Measurements from ENCODE around the gene ANTKMT. TPM values are rescaled to one million over a fixed set of nuclear protein-coding genes. Genes with fewer than 3 reads are reported as not detected.

The ANTKMT gene
- total RNA-seq, 1 donor from 2014 or later = 58.0 TPM

DNA sequence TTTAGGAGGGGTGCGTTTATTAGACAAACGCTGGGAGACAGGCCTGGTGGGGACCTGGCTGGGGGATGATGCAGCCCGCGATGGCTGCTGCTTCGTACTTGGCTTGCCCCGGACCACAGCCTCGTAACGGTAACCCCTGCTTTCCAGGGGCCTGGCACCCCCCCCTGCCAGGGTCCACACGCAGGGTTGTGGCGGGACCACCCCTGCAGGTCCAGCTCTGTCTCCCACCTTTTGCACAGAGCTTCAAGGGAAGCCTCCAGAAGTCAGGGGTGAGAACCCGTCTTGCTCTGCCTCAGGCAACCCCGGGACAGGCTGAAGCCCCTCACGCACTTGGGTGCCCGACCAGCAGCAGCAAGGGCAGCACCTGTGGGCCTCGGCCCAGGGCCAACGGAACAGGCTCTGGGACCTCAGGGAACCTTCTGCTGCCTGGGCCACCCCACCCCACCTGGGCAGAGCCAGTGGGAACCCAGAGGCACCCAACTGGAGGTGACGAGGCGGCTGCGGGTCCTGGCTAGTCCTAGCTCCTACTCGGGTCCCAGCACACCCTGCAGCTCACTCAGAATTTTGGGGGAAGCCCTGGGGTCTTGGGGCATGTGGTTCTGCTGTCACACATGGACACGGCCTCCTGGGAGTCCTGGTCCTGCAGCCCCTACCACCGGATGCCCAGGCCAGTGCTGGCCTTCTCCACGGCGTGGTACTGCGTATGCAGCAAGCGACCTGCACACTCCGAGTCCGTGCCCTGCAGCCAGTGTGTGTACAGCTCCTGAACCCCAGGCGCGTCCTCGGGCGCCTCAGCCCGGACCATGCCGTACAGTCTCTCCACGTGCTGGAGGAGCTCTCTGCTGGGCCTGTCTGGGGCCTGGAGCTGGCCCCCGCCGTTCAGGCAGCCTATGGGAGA is 9.1 kb downstream of the ANTKMT start:
- Mint-ChIP-seq H3K27me3 (no peaks in the 10 kb centered on the region), H3K4me1 (peaks cover 2% of the 10 kb centered on the region), H3K36me3 (ENCODE audit: low read depth) (peaks cover 23% of the 10 kb centered on the region), H3K9me3 (no peaks in the 10 kb centered on the region), H3K27ac (no peak overlapping the region), H3K4me3 (no peak overlapping the region)
- ATAC-seq (ENCODE audit: low read depth) (no peak), DNase-seq (no peak)
- TF ChIP-seq, protein P1, sequence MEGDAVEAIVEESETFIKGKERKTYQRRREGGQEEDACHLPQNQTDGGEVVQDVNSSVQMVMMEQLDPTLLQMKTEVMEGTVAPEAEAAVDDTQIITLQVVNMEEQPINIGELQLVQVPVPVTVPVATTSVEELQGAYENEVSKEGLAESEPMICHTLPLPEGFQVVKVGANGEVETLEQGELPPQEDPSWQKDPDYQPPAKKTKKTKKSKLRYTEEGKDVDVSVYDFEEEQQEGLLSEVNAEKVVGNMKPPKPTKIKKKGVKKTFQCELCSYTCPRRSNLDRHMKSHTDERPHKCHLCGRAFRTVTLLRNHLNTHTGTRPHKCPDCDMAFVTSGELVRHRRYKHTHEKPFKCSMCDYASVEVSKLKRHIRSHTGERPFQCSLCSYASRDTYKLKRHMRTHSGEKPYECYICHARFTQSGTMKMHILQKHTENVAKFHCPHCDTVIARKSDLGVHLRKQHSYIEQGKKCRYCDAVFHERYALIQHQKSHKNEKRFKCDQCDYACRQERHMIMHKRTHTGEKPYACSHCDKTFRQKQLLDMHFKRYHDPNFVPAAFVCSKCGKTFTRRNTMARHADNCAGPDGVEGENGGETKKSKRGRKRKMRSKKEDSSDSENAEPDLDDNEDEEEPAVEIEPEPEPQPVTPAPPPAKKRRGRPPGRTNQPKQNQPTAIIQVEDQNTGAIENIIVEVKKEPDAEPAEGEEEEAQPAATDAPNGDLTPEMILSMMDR (IDR thresholded peaks at IDR 0.05) = no peak
- intact Hi-C loops (cut with micrococcal nuclease) = no loop called here
- CTCF ChIA-PET = interaction anchor here (1.4 kb wide), 1 partner anchor 18 kb away, joined by 4 read pairs; no protein-coding TSS in a partner anchor
- POLR2A ChIA-PET = interaction anchor here (1.0 to 2.4 kb wide), 2 partner anchors 9 to 14 kb away, joined by 3 to 10 read pairs; partner anchors contain the start of gene ANTKMT

DNA sequence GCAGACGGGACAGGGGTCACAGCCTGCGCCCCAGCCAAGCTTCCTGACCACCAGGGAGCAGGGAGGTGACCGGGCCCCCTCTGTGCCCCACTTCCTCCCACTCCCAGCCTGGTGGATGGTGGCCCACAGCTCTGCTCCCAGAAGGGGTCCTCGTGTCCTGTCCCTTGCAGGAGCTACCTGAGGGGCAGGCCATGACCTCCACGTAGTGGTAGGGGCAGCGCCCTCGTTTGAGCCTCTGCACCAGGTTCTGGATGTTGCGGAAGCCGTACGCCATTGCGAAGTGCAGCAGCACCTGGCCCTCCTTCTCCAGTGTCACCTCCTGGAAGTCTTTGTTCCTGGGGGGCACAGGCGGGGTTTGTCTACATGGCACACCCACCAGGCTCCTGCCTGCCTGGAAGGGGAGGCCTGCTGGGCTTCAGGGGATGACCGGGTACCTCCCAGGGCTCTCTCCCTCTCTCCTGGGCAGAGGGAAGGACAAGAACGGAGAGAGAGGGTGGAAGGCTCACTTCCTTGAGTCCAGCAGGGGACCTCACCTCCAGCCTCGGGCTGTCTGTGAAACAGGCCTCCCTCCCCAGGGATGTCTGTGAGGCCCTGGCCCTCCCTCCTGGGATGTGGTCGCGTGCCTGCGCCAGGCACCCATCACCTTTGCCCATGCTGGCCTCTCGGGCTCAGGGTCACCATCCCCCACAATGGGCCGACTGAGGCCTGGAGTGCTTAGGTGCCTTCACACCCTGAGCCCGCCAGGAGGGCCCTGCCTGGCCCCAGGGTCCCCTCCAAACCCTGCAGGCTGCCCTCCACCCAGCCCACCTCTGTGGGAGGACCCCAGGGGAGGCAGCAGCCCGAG is 9.9 kb downstream of the ANTKMT start:
- ChIA-PET POLR2A (interaction anchor here (2.4 kb wide), 1 partner anchor 10 kb away, joined by 10 read pairs; the partner anchor contains the start of gene ANTKMT), CTCF (no interaction called here)
- DNase-seq (no peak), ATAC-seq (ENCODE audit: low read depth) (no peak)
- TF ChIP-seq, protein P1 (IDR thresholded peaks at IDR 0.05) = no peak
- Mint-ChIP-seq H3K36me3 (ENCODE audit: low read depth) (peaks cover 31% of the 10 kb centered on the region), H3K4me3 (no peak overlapping the region), H3K27ac (no peak overlapping the region), H3K27me3 (no peaks in the 10 kb centered on the region), H3K4me1 (no peaks in the 10 kb centered on the region), H3K9me3 (no peaks in the 10 kb centered on the region)
- intact Hi-C loops (cut with micrococcal nuclease) = no loop called here

DNA sequence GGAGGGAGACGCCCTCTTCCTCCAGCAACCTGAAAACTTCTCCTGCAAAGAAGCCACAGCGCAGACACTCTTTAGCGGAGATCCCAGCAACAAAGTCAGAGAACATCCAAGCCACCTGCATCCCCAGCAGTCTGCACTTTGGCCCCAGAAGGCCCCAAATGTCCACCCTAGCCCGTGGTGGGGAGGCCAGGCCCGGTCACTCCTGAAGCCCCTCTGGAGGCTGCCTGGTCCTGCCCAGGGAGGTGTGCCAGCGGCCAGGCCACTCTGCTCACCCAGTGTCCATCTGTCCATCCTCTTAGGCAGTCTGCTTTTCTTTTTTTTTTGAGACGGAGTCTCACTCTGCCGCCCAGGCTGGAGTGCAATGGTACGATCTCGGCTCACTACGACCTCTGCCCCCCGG is 11.4 kb downstream of the ANTKMT start:
- Mint-ChIP-seq H3K9me3 (no peaks in the 10 kb centered on the region), H3K4me1 (peaks cover 8% of the 10 kb centered on the region), H3K36me3 (ENCODE audit: low read depth) (peaks cover 42% of the 10 kb centered on the region), H3K27ac (no peak overlapping the region), H3K4me3 (no peak overlapping the region), H3K27me3 (no peaks in the 10 kb centered on the region)
- ATAC-seq (ENCODE audit: low read depth) (no peak), DNase-seq (no peak)
- POLR2A ChIA-PET = no interaction called here
- TF ChIP-seq, protein P1 (IDR thresholded peaks at IDR 0.05) = no peak
- intact Hi-C loops (cut with micrococcal nuclease) = no loop called here
- CTCF ChIA-PET = interaction anchor here (1.0 kb wide), 1 partner anchor 12 kb away, joined by 3 read pairs; no protein-coding TSS in a partner anchor

DNA sequence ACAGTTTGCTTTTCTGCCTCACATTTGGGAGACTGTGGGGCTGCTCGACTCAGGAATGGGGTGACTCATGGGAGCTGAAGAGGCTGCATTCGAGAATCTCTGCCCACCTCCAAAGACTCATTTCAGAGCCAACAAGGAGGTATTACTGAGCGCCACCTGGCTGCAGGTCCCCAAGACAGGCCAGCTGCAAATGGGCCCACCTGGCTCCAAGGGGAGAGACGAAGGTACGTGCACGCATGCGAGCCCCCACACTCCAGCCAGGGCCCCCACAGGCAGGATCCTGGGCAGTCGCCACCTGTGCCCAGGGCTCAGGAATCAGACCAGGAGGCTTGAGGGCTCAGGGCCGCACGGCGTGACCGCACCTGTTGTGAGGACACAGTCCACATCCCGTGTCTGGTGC is 12.0 kb downstream of the ANTKMT start:
- Mint-ChIP-seq H3K4me1 (peaks cover 14% of the 10 kb centered on the region), H3K27me3 (no peaks in the 10 kb centered on the region), H3K9me3 (no peaks in the 10 kb centered on the region), H3K36me3 (ENCODE audit: low read depth) (peaks cover 47% of the 10 kb centered on the region), H3K27ac (no peak overlapping the region), H3K4me3 (no peak overlapping the region)
- intact Hi-C loops (cut with micrococcal nuclease) = no loop called here
- ATAC-seq (ENCODE audit: low read depth) = no peak
- TF ChIP-seq, protein P1 (IDR thresholded peaks at IDR 0.05) = no peak
- ChIA-PET CTCF (interaction anchor here (1.0 kb wide), 1 partner anchor 12 kb away, joined by 3 read pairs; no protein-coding TSS in a partner anchor), POLR2A (no interaction called here)
- no peak for DNase-seq

Measured in activated B cell treated with CpG ODN at 0.5 μM for 24 hours (primary cell).